Activated CD4-positive, CD25-positive, alpha-beta regulatory T cell treated with anti-CD3 and anti-CD28 coated beads, Interleukin-2, amount 50 U/mL, for 72 hours (primary cell): ENCODE measurements around the gene KRTAP2-2.
"Not testable (repeated sequence)": the region's sequence is repeated elsewhere in the genome, so short reads cannot be mapped to it uniquely, and the experiment has no call there.

Experiments
- DNase-seq: peaks from one replicate; pipeline ENCODE4 v3.0.0; 2021

Gene KRTAP2-2, protein sequence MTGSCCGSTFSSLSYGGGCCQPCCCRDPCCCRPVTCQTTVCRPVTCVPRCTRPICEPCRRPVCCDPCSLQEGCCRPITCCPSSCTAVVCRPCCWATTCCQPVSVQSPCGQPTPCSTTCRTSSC

DNA sequence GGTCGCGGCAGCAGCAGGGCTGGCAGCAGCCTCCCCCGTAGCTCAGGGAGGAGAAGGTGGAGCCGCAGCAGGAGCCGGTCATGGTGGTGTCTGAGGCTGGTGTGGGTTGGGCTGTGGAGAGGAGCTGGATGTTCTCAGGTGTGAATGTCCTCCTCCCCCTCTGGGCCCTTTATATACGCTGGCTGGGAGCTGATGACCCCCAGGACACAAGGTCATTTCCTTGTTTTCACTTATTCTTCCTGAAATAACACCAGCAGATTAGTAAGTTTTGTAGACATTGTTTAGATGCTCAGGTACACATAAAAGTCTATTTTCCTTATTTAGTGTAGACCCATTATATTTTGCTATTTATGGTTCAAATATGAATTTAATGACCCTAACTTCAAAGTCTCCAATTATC is at the start of gene KRTAP2-2:
Gene KRTAP2-2 (minus strand): TSS at position 101 of the 400 bp plus-strand sequence. CDS start 19 bp downstream, at position 82.
- not testable (repeated sequence) for DNase-seq

GRCh38 chr17:41104386-41105038 is 49.5 kb upstream of the KRTAP2-2 start:
- DNase-seq: not testable (repeated sequence)

- DNase-seq: no peak
Observed at GRCh38 chr17:41103896-41104295, 48.9 kb upstream of the KRTAP2-2 start.

GRCh38 chr17:41101586-41102259 is 46.7 kb upstream of the KRTAP2-2 start, which contains the start of gene KRTAP4-16:
Gene KRTAP4-16 (minus strand): TSS chr17:41102209. CDS start chr17:41102209, 0 bp downstream.
- no peak for DNase-seq

- DNase-seq: not testable (repeated sequence)
Observed at GRCh38 chr17:41099682-41100480, 44.9 kb upstream of the KRTAP2-2 start.

GRCh38 chr17:41098481-41098880 is 43.5 kb upstream of the KRTAP2-2 start:
- DNase-seq: no peak

DNA sequence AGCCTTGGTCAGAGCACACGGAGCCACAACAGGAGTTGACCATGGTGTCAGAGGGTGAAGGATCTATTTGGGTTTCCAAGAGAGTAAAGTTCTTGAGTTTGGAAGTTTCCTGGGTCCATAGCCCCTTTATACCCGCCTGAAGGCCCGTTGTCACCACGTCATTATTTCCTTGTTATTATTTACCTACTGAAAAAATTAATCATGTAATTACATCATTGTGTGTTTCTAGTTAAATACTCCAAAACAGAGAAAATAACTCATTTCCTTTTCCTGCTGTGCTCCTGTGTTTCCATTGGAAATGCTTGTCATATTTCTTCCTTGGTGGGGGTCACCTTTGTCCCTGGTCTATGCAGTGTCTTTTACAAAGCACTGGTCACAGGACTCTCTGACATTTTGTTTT is 43.0 kb upstream of the KRTAP2-2 start, which contains the start of gene KRTAP4-8:
Gene KRTAP4-8 (minus strand): TSS at position 101 of the 400 bp plus-strand sequence. CDS start 58 bp downstream, at position 43.
- no peak for DNase-seq

- DNase-seq: no peak
Observed at GRCh38 chr17:41096055-41096454, 41.0 kb upstream of the KRTAP2-2 start.

DNA sequence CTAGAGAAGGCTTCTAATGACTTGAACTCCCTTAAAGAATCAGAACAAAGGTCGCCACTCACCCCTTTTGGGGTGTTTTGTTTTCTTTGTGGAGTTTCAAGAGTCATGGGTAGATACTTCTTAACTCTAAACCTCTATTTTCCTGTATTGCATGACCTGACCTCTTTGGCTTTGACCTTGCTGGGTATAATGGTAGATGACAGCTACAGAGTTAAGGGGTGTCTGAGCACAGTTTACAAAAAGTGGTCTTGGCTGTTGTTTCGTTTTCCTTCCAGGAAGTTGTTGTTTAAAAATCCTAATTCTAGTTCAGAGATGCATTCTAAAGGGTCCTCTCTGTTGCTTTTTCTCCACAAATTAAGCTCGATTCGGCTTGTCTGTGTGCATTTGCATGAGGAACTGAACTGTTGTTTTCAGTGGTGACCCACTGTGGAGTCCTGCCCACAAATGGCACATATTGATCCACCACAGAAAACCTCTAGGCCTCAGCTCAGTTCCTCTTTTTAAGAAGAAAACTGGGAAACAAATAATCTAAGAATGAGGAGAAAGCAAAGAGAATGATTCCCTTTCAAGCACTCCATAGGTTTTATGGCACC is 33.8 kb upstream of the KRTAP2-2 start:
- not testable (repeated sequence) for DNase-seq

GRCh38 chr17:41084100-41084856 is 29.2 kb upstream of the KRTAP2-2 start, which contains the start of gene KRTAP4-7:
Gene KRTAP4-7 (plus strand): TSS chr17:41084150. CDS start chr17:41084207, 57 bp downstream.
- DNase-seq: not testable (repeated sequence)

DNA sequence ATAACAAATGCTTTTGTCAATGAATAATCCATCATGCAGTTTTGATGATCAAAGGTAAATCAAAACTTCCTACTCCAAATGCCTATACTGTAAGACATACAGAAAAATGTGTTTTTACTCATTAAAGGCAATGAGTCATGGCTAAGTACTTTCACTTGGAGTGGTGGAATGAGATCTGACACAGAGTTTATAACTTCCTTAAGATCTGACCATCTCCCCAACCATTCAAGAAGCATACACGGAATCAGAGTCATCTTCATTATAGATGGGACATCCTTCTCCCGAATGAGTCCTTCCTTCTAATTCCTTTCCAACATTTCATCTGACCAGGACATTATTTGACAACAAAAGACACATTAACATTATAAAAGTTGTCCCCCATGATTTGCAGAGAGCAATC is 28.4 kb upstream of the KRTAP2-2 start:
- not testable (repeated sequence) for DNase-seq

DNA sequence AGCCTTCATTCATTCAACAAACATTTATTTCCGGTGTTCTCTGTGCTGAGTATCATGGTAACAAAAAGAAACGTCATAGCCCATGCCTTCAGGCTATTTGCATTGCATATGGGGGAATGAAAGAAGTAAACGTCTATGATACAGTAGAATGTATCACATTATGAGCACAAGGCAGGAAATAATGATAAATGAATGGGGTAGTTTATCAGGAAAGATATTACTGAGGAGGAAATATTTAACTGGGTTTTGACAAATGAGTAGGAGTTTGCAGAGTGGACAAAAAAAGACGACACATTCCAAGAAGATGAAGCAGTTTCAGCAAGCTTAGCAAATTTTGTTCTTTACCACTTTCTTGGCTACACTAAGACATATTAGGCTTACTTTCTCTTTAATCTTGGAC is 27.6 kb upstream of the KRTAP2-2 start:
- no peak for DNase-seq

DNA sequence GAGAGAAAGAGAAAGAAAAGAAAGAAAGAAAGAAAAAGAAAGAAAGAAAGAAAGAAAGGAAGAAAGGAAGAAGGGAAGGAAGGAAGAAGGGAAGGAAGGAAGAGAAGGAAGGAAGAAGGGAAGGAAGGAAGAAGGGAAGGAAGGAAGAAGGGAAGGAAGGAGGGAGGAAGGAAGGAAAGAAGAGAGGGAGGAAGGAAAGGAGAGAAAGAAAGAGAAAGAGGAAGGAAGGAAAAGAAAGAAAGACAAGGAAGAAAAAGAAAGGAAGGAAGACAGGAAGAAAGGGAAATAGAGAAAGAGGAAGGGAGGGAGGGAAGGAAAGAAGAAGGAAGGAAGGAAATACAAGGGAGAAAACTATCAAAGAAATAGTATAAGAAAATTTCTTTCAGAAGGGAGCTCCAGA is 21.8 kb upstream of the KRTAP2-2 start:
- no peak for DNase-seq

- no peak for DNase-seq
Observed at GRCh38 chr17:41073676-41074075, 18.6 kb upstream of the KRTAP2-2 start.

DNA sequence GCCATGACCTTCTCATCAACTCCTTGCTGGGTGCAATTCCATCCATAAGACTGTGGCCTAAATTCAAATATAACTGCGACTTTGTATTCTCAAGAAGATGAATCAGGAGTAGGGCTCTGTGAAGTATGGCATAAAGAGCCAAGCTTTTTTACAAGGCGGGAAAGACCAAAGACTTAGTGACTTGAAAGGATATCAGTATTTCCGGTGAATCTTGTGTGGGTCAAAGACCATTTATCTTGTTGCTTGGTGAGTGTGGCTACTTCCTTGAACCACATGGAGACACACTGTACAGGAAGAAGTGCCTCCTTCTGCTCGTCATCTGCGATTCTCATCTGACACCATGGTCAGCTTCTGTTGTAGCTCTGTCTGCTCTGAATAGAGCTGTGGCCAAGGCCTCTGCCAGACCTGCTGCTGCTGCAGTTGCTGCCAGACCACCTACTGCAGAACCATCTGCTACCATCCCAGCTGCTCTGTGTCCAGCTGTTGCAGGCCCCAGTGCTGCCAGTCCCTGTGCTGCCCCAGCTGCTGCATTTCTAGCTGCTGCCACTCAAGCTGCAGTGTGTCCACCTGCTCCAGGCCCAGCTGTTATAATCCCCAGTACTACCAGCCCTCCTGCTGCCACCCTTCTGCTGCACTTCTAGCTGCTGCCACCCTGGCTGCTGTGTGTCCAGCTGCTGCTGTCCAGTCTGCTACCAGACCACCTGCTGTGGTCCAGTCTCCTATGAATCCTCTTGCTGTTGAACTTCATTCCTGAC is 16.8 kb upstream of the KRTAP2-2 start:
- DNase-seq: no peak

DNA sequence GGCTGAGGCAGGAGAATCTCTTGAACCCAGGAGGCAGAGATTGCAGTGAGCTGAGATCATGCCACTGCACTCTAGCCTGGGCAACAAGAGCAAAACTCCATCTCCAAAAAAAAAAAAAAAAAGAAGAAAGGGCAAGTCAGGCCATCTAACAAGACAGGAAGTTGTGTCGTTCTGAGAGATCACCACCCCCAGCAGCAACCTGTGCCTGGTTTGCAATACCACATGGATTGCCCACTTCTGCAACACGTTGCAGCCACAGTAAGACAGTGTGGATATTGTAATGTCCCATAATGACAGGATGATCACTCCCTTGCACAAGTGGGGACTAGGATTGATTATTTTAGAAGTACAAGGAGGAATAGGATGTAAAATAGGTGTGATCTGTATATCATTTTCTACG is 14.0 kb upstream of the KRTAP2-2 start:
- DNase-seq: no peak

DNA sequence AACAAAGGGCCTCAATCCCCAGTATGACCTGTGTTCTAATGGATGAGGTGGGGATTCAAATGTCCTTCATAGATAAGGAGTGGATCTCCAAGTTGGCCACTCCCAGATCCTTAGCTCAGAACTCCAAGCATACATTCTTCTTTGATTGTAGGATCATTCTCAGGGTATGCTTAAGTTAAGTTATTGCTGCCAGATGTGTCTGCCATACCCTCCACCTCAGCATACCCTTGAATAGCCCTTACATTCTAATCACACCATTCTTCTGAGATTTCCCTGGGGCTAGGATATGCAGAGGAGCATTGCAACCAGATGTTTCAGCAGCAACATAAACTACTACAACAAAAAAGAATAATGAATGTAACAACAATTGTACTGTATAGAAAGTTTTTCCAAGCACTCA is 12.3 kb upstream of the KRTAP2-2 start:
- DNase-seq: no peak

DNA sequence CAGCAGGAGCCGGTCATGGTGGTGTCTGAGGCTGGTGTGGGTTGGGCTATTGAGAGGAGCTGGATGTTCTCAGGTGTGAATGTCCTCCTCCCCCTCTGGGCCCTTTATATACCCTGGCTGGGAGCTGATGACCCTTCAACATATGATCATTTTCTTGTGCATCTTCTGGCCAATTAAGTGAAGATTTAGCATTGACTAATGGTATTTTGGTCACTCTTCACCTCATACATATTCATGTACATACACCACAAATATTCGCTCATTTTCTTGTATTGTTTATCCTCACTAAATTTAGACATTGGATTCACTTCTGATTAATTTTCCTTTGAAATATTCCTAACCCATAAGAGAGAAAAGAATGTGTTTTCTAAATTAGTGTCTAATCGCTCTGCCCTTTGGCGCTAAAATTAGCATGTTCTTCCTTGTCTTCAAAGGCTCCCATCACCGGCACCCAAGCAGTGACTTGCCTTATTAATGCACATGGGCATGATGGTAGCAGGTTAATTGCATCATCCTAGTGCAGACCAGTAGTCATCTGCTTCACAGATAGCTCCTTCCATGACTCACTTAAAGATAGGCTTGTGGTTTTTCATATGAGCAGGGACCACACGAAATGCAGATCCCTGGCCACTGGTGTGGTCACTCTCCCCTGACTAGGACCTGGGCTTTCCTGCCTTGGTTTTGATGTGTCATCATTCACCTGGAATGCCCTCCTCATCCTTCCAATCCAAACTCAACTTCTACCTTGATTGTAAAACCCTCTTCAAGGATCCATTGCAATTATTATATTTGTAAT is 11.0 kb upstream of the KRTAP2-2 start, which contains the start of gene KRTAP2-4:
Gene KRTAP2-4 (minus strand): TSS at position 51 of the 796 bp plus-strand sequence. CDS start 34 bp downstream, at position 17.
- no peak for DNase-seq

GRCh38 chr17:41065016-41065689 is 10.1 kb upstream of the KRTAP2-2 start:
- DNase-seq: not testable (repeated sequence)
